DMS153 (cell line): Measurements from ENCODE around the gene RPS29.

Experiments used
- DNase-seq: peaks from one replicate; lab custom pipeline; 2025; lab: John Stamatoyannopoulos, UW

Gene RPS29

GRCh38 chr14:49550286-49551184, 35.6 kb downstream of the RPS29 start:
- no peak for DNase-seq

GRCh38 chr14:49549881-49550280, 36.3 kb downstream of the RPS29 start:
- DNase-seq: no peak

GRCh38 chr14:49549446-49549845, 36.7 kb downstream of the RPS29 start:
- DNase-seq: no peak

GRCh38 chr14:49546766-49547165, 39.4 kb downstream of the RPS29 start:
- DNase-seq: no peak

- no peak for DNase-seq
Observed at GRCh38 chr14:49545716-49546115, 40.5 kb downstream of the RPS29 start.

GRCh38 chr14:49545071-49545470, 41.1 kb downstream of the RPS29 start:
- no peak for DNase-seq

GRCh38 chr14:49541049-49541448, 45.1 kb downstream of the RPS29 start:
- DNase-seq: no peak

GRCh38 chr14:49538852-49539251, 47.3 kb downstream of the RPS29 start:
- no peak for DNase-seq
